NCI-H2171 treated with DMSO at 0.1 percent for 48 hours (cell line): ENCODE results near the gene RAD51B.
A peak's percentile ranks its signal among the peaks of the same experiment; 100 is the strongest.

Experiments
- DNase-seq: peaks from one replicate; lab custom pipeline; 2025; lab: John Stamatoyannopoulos, UW

Gene RAD51B

GRCh38 chr14:68669603-68670358 is 850.2 kb downstream of the RAD51B start:
- no peak for DNase-seq

GRCh38 chr14:68670359-68670715 is 850.8 kb downstream of the RAD51B start:
- DNase-seq: no peak

GRCh38 chr14:68671909-68672308 is 852.3 kb downstream of the RAD51B start:
- DNase-seq: no peak

GRCh38 chr14:68672609-68673285 is 853.2 kb downstream of the RAD51B start:
- DNase-seq: no peak

GRCh38 chr14:68673464-68673863 is 853.9 kb downstream of the RAD51B start:
- no peak for DNase-seq

GRCh38 chr14:68674538-68675232 is 855.1 kb downstream of the RAD51B start:
- DNase-seq: no peak

- no peak for DNase-seq
Measured at GRCh38 chr14:68675233-68675577, 855.6 kb downstream of the RAD51B start.

- DNase-seq: peak; percentile 64
Measured at GRCh38 chr14:68676511-68676943, 856.9 kb downstream of the RAD51B start.

GRCh38 chr14:68677476-68677875 is 857.9 kb downstream of the RAD51B start:
- DNase-seq: no peak

GRCh38 chr14:68677901-68678300 is 858.3 kb downstream of the RAD51B start:
- no peak for DNase-seq

- DNase-seq: no peak
Measured at GRCh38 chr14:68678471-68678870, 858.9 kb downstream of the RAD51B start.

GRCh38 chr14:68679301-68679700 is 859.7 kb downstream of the RAD51B start:
- no peak for DNase-seq

GRCh38 chr14:68679746-68680467 is 860.3 kb downstream of the RAD51B start:
- no peak for DNase-seq

- no peak for DNase-seq
Measured at GRCh38 chr14:68680541-68681051, 861.0 kb downstream of the RAD51B start.

GRCh38 chr14:68681256-68682011 is 861.9 kb downstream of the RAD51B start:
- no peak for DNase-seq

- peak; percentile 34 for DNase-seq
Measured at GRCh38 chr14:68682166-68683103, 862.9 kb downstream of the RAD51B start.

GRCh38 chr14:68683326-68683725 is 863.7 kb downstream of the RAD51B start:
- DNase-seq: no peak

- no peak for DNase-seq
Measured at GRCh38 chr14:68684466-68685418, 865.2 kb downstream of the RAD51B start.
